Left ventricle myocardium inferior (tissue), 1 donor: ENCODE results near the gene MYOCD. TPM values are rescaled to one million over a fixed set of nuclear protein-coding genes. Genes with fewer than 3 reads are reported as not detected.

ENCODE experiments used
- DNase-seq: peaks from one replicate; pipeline ENCODE4 v3.0.0-alpha.2; 2020
- H3K27ac ChIP-seq: fragments of 200-600 bp; replicated peaks from 2 replicates; pipeline ENCODE4 v1.8.0; 2021
- H3K27me3 ChIP-seq: fragments of 200-600 bp; 2 replicates; pipeline ENCODE4 v1.8.0; 2021; ENCODE audit warnings: low read depth
- H3K36me3 ChIP-seq: fragments of 200-600 bp; 2 replicates; pipeline ENCODE4 v1.8.0; 2021
- H3K4me1 ChIP-seq: fragments of 200-600 bp; 2 replicates; pipeline ENCODE4 v1.8.0; 2021
- H3K4me3 ChIP-seq: fragments of 200-600 bp; 2 replicates; pipeline ENCODE4 v1.8.0; 2021; ENCODE audit warnings: mild to moderate bottlenecking, moderate library complexity
- H3K9me3 ChIP-seq: fragments of 200-600 bp; replicated peaks from 2 replicates; pipeline ENCODE4 v1.8.0; 2021
- intact Hi-C: fragments of 100-400 bp; cut with micrococcal nuclease; formaldehyde crosslinking; loops from one replicate; pipeline ENCODE4 v1.11.0; 2022
- total RNA-seq: library from RNA; stranded (reverse); fragmentation: NEBNext Ultra II Directional; extraction: Animal tissue kit (Norgen Biotek cat#: 25700); gene quantifications from one replicate; pipeline ENCODE4 v1.2.1, GENCODE V29; 2021
- TF ChIP-seq, protein P1 (sequence below): fragments of 200-600 bp; IDR thresholded peaks from 2 replicates; pipeline ENCODE4 v1.8.0; 2021; ENCODE audit warnings: antibody characterized with exemption, mild to moderate bottlenecking, borderline replicate concordance
- donor health status: DM: no; HTN: yes; CAD: no; lungs with severe emphysema.

MYOCD gene
- total RNA-seq, 1 donor from 2014 or later, result 57.3 TPM

DNA sequence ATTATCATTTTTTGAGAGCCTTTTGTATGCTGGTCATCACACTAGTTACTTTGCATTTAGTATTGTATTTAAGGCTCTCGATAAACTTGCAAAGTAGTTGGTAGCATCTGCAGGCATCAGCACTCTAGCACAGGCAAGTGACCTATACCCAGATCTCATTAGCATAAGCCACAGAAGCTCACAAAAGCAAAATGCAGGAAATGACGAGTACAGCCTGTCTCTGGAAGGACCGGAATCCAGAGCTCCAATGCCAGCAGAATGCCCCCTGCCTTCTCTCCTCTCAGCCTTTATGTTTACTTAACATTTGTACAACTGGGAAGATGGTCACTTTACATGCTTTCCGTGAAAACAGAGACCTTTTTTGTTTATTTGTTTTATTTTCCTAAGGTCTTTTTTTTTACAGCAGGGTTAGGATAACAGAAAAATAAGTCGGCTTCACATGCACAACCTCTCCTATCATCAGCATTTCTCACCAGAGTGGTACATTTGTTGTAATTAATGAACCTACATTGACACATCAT, 45.4 kb upstream of the MYOCD start:
- H3K27ac ChIP-seq, result no peak overlapping the region
- TF ChIP-seq, protein P1, sequence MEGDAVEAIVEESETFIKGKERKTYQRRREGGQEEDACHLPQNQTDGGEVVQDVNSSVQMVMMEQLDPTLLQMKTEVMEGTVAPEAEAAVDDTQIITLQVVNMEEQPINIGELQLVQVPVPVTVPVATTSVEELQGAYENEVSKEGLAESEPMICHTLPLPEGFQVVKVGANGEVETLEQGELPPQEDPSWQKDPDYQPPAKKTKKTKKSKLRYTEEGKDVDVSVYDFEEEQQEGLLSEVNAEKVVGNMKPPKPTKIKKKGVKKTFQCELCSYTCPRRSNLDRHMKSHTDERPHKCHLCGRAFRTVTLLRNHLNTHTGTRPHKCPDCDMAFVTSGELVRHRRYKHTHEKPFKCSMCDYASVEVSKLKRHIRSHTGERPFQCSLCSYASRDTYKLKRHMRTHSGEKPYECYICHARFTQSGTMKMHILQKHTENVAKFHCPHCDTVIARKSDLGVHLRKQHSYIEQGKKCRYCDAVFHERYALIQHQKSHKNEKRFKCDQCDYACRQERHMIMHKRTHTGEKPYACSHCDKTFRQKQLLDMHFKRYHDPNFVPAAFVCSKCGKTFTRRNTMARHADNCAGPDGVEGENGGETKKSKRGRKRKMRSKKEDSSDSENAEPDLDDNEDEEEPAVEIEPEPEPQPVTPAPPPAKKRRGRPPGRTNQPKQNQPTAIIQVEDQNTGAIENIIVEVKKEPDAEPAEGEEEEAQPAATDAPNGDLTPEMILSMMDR, result no peak
- H3K4me1 ChIP-seq, result peaks cover 13% of the 10 kb centered on the region
- no peaks in the 10 kb centered on the region for H3K9me3 ChIP-seq
- H3K4me3 ChIP-seq, result no peak overlapping the region
- no peaks in the 10 kb centered on the region for H3K36me3 ChIP-seq
- intact Hi-C loops, result no loop called here
- H3K27me3 ChIP-seq, result no peaks in the 10 kb centered on the region
- DNase-seq, result no peak

DNA sequence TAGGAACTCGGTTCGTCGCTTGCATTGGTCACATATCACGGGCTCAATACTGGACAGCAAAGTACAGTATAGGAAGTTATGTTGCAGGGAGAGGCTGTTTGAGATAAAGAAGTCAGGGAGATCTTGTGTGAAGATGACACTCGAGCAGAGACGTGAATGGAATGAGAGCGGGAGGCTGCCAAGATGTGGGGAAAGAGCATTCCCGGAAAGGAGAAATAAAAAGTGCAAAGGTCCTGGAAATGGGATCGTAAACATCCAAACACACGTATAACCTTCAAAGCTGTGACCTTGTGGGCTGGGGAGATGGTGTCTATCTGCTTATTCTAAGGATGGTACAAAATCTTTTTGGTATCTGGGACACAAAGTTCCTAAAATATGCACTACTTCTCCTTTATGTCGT, 43.0 kb upstream of the MYOCD start:
- no peak for DNase-seq
- H3K9me3 ChIP-seq, result no peaks in the 10 kb centered on the region
- intact Hi-C loops, result no loop called here
- H3K4me3 ChIP-seq, result peak overlapping the region; percentile 40
- no peaks in the 10 kb centered on the region for H3K36me3 ChIP-seq
- peaks cover 13% of the 10 kb centered on the region for H3K4me1 ChIP-seq
- no peaks in the 10 kb centered on the region for H3K27me3 ChIP-seq
- TF ChIP-seq, protein P1, result no peak
- H3K27ac ChIP-seq, result peak overlapping the region; percentile 48

GRCh38 chr17:12623220-12623848, 42.4 kb upstream of the MYOCD start:
- no peaks in the 10 kb centered on the region for H3K27me3 ChIP-seq
- H3K9me3 ChIP-seq, result no peaks in the 10 kb centered on the region
- DNase-seq, result no peak
- TF ChIP-seq, protein P1, result no peak
- peaks cover 13% of the 10 kb centered on the region for H3K4me1 ChIP-seq
- intact Hi-C loops, result no loop called here
- peak overlapping the region; percentile 40 for H3K4me3 ChIP-seq
- H3K36me3 ChIP-seq, result no peaks in the 10 kb centered on the region
- peak overlapping the region; percentile 48 for H3K27ac ChIP-seq

DNA sequence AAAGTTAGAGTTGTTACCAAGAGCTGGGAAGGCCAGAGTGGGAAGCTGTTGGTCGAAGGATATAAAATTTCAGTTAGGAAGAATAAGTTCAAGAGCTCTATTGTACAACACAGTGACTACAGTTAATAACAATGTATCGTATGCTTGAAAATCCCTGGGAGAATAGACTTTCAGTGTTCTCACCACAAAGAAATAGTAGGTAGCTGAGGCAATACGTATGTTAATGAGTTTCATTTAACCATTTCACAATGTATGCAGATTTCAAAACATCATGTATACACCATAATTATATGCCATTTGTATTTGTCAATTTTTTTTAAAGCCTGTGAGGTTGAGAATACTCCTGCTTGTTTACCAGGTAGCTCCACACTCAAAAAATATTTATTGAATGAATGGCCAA, 41.5 kb upstream of the MYOCD start:
- DNase-seq, result no peak
- Histone ChIP-seq H3K9me3 (no peaks in the 10 kb centered on the region), H3K27me3 (no peaks in the 10 kb centered on the region), H3K36me3 (no peaks in the 10 kb centered on the region), H3K4me3 (no peak overlapping the region), H3K4me1 (peaks cover 13% of the 10 kb centered on the region), H3K27ac (no peak overlapping the region)
- TF ChIP-seq, protein P1, result no peak
- intact Hi-C loops, result no loop called here

DNA sequence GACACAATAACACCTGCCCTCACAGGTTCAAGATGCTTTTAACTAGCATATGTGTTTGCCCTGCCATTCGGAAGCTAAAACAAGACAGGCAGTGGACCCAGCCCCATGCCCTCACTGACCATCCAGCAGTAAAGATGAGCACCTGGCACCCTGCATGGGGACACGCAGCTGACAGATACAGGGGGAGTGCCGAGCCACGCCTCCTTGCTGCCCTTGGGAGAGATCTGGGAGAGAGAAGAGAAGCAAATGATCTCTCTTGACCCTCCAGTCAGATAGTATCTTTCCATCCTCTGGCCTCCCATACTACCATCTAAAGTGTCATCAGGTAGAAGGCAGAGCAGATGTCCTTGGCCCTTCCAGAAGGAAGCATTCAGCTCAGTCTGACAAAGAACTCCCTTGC, 40.6 kb upstream of the MYOCD start:
- H3K9me3 ChIP-seq, result no peaks in the 10 kb centered on the region
- TF ChIP-seq, protein P1, result no peak
- intact Hi-C loops, result no loop called here
- H3K4me1 ChIP-seq, result peaks cover 13% of the 10 kb centered on the region
- no peak overlapping the region for H3K27ac ChIP-seq
- no peak for DNase-seq
- no peak overlapping the region for H3K4me3 ChIP-seq
- H3K27me3 ChIP-seq, result no peaks in the 10 kb centered on the region
- H3K36me3 ChIP-seq, result no peaks in the 10 kb centered on the region
